Measurements from ENCODE around the gene ATCAY. TPM values are rescaled to one million over a fixed set of nuclear protein-coding genes. Genes with fewer than 3 reads are reported as not detected.

ATCAY gene
- total and polyA plus RNA-seq, 2 of the 13 experiments (the other 11 are each of a cell fraction or from before 2014, with no cell fraction given): not detected

DNA sequence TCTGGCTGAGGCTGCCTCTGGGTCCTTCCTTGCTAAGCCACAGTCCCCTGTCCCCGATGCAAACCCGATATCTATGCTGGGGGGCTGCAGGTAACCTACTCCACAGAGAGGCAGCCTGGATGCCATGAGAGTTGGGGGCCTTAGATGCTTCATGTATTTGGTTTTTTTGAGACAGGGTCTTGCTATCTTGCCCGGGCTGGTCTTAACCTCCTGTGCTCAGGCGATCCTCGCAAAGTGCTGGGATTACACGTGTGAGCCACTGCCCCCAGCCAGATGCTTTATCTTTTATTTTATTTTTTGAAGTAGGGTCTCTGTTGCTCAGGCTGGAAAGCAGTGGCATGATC lies 1.5 kb downstream of the ATCAY start:
- H3K27me3 ChIP-seq (ENCODE audit: control insufficient read depth in 1 of 2, insufficient read depth in 2 of 2, low read length in 2 of 2): peaks cover 1 to 7% of the 10 kb centered on the region in 2 experiments; a peak in 2 of 5 replicates
- H3K9me3 ChIP-seq (ENCODE audit: low read length): no peaks in the 10 kb centered on the region
- no peak overlapping the region for H3K27ac ChIP-seq (ENCODE audit: extremely low read length, insufficient read depth, low read length)
- in situ Hi-C loops (cut with HindIII; ENCODE audit: extremely low pct_ligation_motif_present, low pct_unique_long_range_greater_than_20kb): no loop called here
- no peak overlapping the region for H3K4me3 ChIP-seq (replicated peaks in 1 of 3; ENCODE audit: insufficient read depth in 1 of 3, low read depth in 2 of 3, low read length in 3 of 3)
- no peaks in the 10 kb centered on the region for H3K79me2 ChIP-seq (ENCODE audit: insufficient read depth, low read length)
- no TSS peak for BruUV-seq (replicated peaks)
- H3K36me3 ChIP-seq (replicated peaks in 1 of 2; ENCODE audit: control insufficient read depth in 1 of 2, insufficient read depth in 2 of 2, low read length in 2 of 2): no peaks in the 10 kb centered on the region
- no peak overlapping the region for H2AFZ ChIP-seq (ENCODE audit: low read length)
- no peak overlapping the region for H3K9ac ChIP-seq (ENCODE audit: insufficient read depth, low read depth, low read length)
- DNase-seq (ENCODE audit: low spot score): no peak
- intact Hi-C loops (cut with micrococcal nuclease; ENCODE audit: unreplicated experiment): no loop called here
- no peaks in the 10 kb centered on the region for H3K4me1 ChIP-seq (ENCODE audit: insufficient read depth, low read length)
- POLR2A ChIA-PET: no interaction called here
- 11% methylated on average over 6 of the region's 6 CpGs for WGBS (ENCODE audit: low lambda C conversion rate)
- no peak for ATAC-seq
- no peak for FAIRE-seq
- TF ChIP-seq POGZ (CRISPR knock-in tag; IDR thresholded peaks at IDR 0.05): no peak
- TF ChIP-seq SPEN (CRISPR knock-in tag; IDR thresholded peaks at IDR 0.05; ENCODE audit: low read depth): no peak
- no peak for TF ChIP-seq SNAPC5 (CRISPR knock-in tag; IDR thresholded peaks at IDR 0.05; ENCODE audit: borderline replicate concordance)
- TF ChIP-seq ZNF414 (CRISPR knock-in tag; IDR thresholded peaks at IDR 0.05): no peak
- TF ChIP-seq ZNF850 (CRISPR knock-in tag; conservative IDR thresholded peaks at IDR 0.05): no peak
- no peak for TF ChIP-seq CBX5 (CRISPR knock-in tag; IDR thresholded peaks at IDR 0.05; ENCODE audit: borderline replicate concordance)
- TF ChIP-seq TCF12 (IDR thresholded peaks at IDR 0.05): no peak
- no peak for TF ChIP-seq TCF12 (CRISPR knock-in tag; IDR thresholded peaks at IDR 0.05)
- H4K20me1 ChIP-seq (ENCODE audit: insufficient read depth, low read length): no peaks in the 10 kb centered on the region
- no peak overlapping the region for H3K4me2 ChIP-seq (ENCODE audit: low read depth, low read length)
- CTCF ChIA-PET (ENCODE audit: low intra/inter-chr PET ratio, low total read pairs): no interaction called here

- Histone ChIP-seq H3K4me1 (ENCODE audit: insufficient read depth, low read length) (0 out of 2 replicates have a peak, but pooled peaks cover 7% of the 10 kb centered on the region), H3K4me2 (ENCODE audit: low read depth, low read length) (no peak overlapping the region), H4K20me1 (ENCODE audit: insufficient read depth, low read length) (no peaks in the 10 kb centered on the region), H3K27ac (ENCODE audit: extremely low read length, insufficient read depth, low read length) (no peak overlapping the region), H3K9me3 (ENCODE audit: low read length) (no peaks in the 10 kb centered on the region), H2AFZ (ENCODE audit: low read length) (no peak overlapping the region), H3K27me3 (ENCODE audit: control insufficient read depth in 1 of 2, insufficient read depth in 2 of 2, low read length in 2 of 2) (peaks cover 1 to 3% of the 10 kb centered on the region in 2 experiments; a peak in 2 of 5 replicates), H3K36me3 (replicated peaks in 1 of 2; ENCODE audit: control insufficient read depth in 1 of 2, insufficient read depth in 2 of 2, low read length in 2 of 2) (no peaks in the 10 kb centered on the region), H3K9ac (ENCODE audit: insufficient read depth, low read depth, low read length) (no peak overlapping the region), H3K4me3 (replicated peaks in 1 of 3; ENCODE audit: insufficient read depth in 1 of 3, low read depth in 2 of 3, low read length in 3 of 3) (no peak overlapping the region), H3K79me2 (ENCODE audit: insufficient read depth, low read length) (no peaks in the 10 kb centered on the region)
- WGBS (ENCODE audit: low lambda C conversion rate): 65% methylated on average over 8 of the region's 17 CpGs
- DNase-seq (ENCODE audit: low spot score) (no peak), ATAC-seq (no peak), FAIRE-seq (no peak)
- ChIA-PET CTCF (ENCODE audit: low intra/inter-chr PET ratio, low total read pairs) (no interaction called here), POLR2A (no interaction called here)
- in situ Hi-C loops (cut with HindIII; ENCODE audit: extremely low pct_ligation_motif_present, low pct_unique_long_range_greater_than_20kb): no loop called here
- intact Hi-C loops (cut with micrococcal nuclease; ENCODE audit: unreplicated experiment): no loop called here
- BruUV-seq (replicated peaks): no TSS peak
- TF ChIP-seq RFXAP (CRISPR knock-in tag; IDR thresholded peaks at IDR 0.05; ENCODE audit: borderline replicate concordance) (no peak), JARID2 (CRISPR knock-in tag; IDR thresholded peaks at IDR 0.05; ENCODE audit: insufficient replicate concordance) (no peak), ZGPAT (CRISPR knock-in tag; IDR thresholded peaks at IDR 0.05) (no peak), NFE2L2 (IDR thresholded peaks at IDR 0.05; ENCODE audit: low read length) (no peak), RXRB (CRISPR knock-in tag; IDR thresholded peaks at IDR 0.05; ENCODE audit: borderline replicate concordance) (no peak), NKX3-1 (CRISPR knock-in tag; IDR thresholded peaks at IDR 0.05) (no peak), RARA (CRISPR knock-in tag; IDR thresholded peaks at IDR 0.05) (no peak), ZNF740 (CRISPR knock-in tag; IDR thresholded peaks at IDR 0.05) (no peak)
- TF ChIP-seq, protein P1, sequence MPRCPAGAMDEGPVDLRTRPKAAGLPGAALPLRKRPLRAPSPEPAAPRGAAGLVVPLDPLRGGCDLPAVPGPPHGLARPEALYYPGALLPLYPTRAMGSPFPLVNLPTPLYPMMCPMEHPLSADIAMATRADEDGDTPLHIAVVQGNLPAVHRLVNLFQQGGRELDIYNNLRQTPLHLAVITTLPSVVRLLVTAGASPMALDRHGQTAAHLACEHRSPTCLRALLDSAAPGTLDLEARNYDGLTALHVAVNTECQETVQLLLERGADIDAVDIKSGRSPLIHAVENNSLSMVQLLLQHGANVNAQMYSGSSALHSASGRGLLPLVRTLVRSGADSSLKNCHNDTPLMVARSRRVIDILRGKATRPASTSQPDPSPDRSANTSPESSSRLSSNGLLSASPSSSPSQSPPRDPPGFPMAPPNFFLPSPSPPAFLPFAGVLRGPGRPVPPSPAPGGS (CRISPR knock-in tag; IDR thresholded peaks at IDR 0.05): no peak
Observed at GRCh38 chr19:3890591-3890990, 10.1 kb downstream of the ATCAY start.
